ENCODE measurements around the gene PCNX3.

PCNX3 gene

DNA sequence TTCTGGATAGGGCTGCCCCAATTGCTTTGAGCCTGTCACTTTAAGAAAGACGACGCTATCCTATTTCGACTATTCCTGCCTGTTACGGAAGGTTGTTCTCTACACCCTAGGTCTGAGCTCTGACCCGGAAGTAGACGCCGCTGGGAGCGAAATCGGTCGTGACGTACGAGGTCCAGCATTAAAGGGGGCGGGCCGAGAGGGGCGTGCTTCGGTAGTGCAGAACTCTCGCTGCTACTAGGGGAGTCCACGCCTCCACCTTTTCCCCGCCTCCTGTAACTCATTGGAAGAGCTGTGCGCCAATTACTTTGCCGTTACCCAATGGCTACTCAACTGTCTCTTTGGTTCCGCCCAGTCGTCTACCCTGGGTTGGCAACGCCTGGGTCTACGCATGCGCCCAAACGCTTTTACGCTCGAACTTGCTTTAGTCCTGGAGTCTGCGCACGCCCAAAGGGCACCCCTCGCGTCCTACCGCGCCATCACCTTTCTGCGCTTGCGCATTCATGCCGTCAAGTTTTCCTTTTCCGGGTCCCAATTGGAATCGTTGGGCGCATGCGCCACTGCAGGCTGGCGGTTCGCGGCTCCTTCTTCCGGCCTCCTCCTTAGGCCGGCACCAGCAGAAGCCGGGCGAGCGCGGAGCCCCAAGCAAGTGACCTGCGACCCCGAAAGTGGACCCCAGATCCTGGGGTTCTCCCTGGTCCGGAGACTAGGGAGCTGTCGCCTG is at the start of gene PCNX3:
TSS of gene PCNX3 (plus strand) at position 548 of the 721 bp plus-strand sequence. CDS start 536 bp downstream, outside the sequence.
- peak; percentile 98 for DNase-seq

GRCh38 chr11:65569164-65569972 is 46.2 kb upstream of the PCNX3 start:
- DNase-seq: no peak

GRCh38 chr11:65569973-65570918 is 45.3 kb upstream of the PCNX3 start, which contains the start of gene ZNRD2:
ZNRD2 (plus strand) TSS chr11:65570477; CDS start chr11:65570492, 15 bp downstream.
- peak; percentile 97 for DNase-seq

DNA sequence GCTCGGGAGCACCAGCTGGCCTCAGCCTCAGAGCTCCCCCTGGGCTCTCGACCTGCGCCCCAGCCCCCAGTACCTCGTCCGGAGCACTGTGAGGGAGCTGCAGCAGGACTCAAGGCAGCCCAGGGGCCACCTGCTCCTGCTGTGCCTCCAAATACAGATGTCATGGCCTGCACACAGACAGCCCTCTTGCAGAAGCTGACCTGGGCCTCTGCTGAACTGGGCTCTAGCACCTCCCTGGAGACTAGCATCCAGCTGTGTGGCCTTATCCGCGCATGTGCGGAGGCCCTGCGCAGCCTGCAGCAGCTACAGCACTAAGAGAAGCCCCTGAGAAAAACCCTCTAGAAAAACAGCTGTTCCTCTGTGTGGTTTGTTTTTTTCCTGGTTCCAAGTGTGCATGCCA is 44.2 kb upstream of the PCNX3 start:
- DNase-seq: no peak

- no peak for DNase-seq
Observed at GRCh38 chr11:65571940-65572339, 43.6 kb upstream of the PCNX3 start.

DNA sequence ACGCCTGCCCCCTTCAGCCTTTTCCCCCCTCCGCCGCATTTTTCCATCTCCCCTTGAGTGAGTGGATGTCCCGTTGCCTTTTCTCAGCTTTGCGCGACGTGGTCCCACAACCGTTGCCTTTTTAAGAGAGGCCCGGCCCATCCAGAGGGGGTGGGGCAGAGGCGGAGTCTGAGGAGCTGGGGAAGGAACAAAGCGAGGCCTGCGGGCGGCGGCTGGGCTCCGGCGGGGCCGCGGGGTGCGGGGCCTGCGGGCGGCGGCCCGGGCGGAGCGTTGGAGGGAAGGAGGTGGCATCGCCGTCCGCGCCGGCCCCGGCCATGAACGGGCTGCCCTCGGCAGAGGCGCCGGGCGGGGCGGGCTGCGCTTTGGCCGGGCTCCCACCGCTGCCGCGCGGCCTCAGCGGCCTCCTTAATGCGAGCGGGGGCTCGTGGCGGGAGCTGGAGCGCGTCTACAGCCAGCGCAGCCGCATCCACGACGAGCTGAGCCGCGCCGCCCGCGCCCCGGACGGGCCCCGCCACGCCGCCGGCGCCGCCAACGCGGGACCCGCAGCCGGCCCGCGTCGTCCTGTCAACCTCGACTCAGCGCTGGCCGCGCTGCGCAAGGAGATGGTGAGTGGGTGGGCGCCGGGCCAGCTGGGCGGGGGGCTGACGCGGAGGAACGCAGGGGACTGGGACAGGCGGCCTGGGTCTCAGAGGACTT is 43.1 kb upstream of the PCNX3 start, which contains the start of gene FAM89B:
TSS of gene FAM89B (plus strand) at position 183 of the 696 bp plus-strand sequence. CDS start at position 315, 132 bp downstream.
- peak; percentile 91 for DNase-seq

DNA sequence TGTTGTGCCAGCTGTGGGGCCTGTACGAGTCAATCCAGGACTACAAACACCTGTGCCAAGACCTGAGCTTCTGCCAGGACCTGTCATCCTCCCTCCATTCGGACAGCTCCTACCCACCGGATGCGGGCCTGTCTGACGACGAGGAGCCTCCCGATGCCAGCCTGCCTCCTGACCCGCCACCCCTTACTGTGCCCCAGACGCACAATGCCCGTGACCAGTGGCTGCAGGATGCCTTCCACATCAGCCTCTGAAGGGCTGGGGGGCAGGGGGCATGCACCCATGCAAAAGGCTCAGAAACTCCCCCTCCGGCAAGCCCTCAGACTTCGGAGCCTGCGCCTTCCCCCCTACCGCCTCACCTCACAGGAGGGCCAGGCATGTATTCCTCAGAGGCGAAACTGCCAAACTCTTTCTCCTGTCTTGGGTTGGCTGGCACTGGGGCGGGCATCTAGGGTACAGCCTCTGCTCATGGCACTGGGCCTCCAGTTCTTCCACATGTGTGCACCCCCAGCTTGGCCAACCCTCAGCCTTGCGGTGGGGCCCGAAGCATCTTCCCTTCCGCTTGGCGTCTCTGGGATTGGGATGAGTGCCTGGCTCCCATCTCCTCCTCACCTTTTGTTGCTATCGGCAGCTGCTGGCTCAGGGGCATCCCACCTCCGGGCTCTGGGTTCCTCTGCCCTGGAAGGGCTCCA is 42.0 kb upstream of the PCNX3 start:
- no peak for DNase-seq

GRCh38 chr11:65574109-65574810 is 41.3 kb upstream of the PCNX3 start:
- DNase-seq: peak; percentile 87

- DNase-seq: no peak
Observed at GRCh38 chr11:65574811-65575567, 40.6 kb upstream of the PCNX3 start.

- DNase-seq: peak; percentile 82
Observed at GRCh38 chr11:65575568-65576231, 39.9 kb upstream of the PCNX3 start, which contains the start of gene EHBP1L1. EHBP1L1 (plus strand) TSS chr11:65576053; CDS start chr11:65576303, 250 bp downstream.

DNA sequence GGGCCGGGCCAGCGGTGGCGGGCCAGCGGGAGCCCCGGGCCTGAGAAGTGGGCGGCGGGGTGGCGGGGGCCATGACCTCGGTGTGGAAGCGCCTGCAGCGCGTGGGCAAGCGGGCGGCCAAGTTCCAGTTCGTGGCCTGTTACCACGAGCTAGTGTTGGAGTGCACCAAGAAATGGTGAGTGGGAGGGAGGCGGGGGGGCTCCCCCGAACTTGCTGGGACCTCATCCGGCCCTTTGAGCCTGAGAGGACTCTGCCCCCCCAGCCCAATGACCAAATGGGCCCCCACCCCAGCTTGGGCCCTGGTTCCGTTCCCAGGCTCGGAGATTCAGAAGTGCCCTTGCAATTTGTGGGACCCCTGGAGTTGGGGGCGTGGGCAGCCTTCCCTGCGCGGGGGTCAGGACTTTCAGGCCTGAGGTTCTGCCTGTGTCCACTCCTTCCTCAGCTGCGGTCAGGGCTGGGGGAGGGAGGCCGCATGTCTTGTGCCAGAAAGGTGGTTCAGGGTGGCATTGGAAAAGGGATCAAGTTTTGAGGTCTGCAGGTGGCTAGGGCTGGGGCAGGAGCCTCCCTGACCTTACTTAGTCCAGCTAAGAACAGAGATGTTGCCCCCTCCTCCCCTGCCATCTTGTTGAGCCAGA is 39.2 kb upstream of the PCNX3 start:
- no peak for DNase-seq

GRCh38 chr11:65576867-65577755 is 38.5 kb upstream of the PCNX3 start:
- DNase-seq: no peak

- no peak for DNase-seq
Observed at GRCh38 chr11:65577756-65578109, 37.8 kb upstream of the PCNX3 start.

DNA sequence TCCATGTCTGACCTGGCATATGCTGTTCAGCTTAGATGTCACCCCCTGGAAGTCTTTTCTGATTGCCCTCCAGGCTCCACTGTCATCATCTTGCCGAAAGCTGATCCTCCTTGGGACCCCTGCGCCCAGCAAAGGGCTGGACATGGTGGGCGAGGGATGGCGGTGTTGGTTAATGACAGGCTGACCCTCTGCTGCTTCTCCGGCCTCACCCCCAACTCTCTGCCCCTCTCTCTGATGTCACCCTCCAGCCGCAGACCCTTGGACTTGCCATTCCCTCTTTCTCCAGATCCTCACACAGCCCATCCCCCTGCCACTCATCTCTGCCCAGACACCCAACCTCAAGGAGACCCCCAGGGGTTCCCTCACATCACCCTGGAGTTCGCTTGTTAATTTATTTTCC is 37.4 kb upstream of the PCNX3 start:
- DNase-seq: no peak

DNA sequence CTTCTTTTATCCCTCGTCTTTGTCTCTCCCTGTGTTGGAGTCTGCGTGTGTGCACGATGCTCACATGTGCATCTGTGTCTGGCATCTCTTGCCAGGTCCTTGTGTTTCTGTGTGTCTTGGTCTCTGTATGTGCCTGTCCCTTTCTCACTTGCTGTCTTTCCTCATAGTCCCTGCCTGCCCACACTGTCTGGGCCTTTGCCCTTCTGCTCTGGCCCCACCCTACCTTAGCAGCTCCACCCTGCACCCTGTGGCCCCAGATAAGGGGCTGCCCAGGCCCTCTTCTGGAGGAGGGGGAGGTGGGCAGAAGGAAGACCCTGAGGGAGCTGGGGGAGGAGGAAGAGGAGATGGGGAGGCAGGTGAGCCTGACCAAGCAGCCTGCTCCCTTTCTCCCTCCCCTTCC is 36.9 kb upstream of the PCNX3 start:
- no peak for DNase-seq

GRCh38 chr11:65579291-65579690 is 36.3 kb upstream of the PCNX3 start:
- DNase-seq: no peak

DNA sequence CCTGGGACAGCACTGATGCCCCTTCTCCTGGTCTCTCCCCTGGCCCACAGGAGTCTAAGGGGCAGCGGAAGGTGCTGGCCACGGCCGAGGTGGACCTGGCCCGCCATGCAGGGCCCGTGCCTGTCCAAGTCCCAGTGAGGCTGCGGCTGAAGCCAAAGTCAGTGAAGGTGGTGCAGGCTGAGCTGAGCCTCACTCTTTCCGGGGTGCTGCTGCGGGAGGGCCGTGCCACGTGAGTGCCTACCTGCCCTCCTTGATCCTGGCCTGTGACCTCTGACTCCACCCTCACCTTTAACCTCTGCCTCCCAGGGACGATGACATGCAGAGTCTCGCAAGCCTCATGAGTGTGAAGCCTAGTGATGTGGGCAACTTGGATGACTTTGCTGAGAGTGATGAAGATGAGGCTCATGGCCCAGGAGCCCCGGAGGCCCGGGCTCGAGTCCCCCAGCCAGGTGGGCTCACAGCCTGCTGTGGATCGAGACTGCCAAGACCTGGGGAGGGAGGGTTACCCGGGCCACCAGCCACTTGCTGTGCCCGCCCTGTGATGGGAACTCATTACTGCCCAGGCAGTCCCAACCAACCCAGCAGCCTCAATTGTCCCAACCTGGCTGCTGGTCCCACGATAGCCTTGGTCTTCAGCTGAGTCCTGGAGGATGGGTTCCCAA is 35.4 kb upstream of the PCNX3 start:
- DNase-seq: no peak
